Measurements from ENCODE around the gene PHLPP1. TPM values are rescaled to one million over a fixed set of nuclear protein-coding genes. Genes with fewer than 3 reads are reported as not detected.

Gene PHLPP1
- total and polyA plus RNA-seq, 2 experiments from 2014 or later, result 15.7 to 73.6 TPM

DNA sequence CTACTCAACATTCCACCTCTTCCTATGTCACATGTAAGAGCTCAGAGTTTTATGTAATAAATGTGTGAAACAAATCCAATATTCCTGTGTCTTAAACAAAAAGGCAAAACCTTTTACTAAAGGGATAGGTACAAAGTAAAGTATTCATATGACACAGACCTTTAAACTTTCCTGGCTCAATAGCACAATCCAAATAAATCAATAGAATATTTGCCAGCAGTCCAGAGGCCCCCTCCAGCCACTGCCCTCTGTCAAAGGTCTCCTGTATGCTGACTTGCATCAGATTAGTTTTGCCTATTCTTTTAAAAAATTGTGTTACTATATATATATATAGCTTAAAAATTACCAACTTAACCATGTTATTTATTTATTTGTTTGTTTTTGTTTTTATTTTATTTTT, 17.7 kb upstream of the PHLPP1 start (continued):
- TF ChIP-seq REST (IDR thresholded peaks at IDR 0.05; ENCODE audit: unreplicated experiment), result no peak
- TF ChIP-seq STAT1 (IDR thresholded peaks at IDR 0.05; ENCODE audit: unreplicated experiment), result no peak
- TF ChIP-seq CREB1 (CRISPR knock-in tag; IDR thresholded peaks at IDR 0.05; ENCODE audit: low read depth), result no peak
- TF ChIP-seq EZH2phosphoT487 (IDR thresholded peaks at IDR 0.05; ENCODE audit: unreplicated experiment), result no peak
- TF ChIP-seq, protein P1, sequence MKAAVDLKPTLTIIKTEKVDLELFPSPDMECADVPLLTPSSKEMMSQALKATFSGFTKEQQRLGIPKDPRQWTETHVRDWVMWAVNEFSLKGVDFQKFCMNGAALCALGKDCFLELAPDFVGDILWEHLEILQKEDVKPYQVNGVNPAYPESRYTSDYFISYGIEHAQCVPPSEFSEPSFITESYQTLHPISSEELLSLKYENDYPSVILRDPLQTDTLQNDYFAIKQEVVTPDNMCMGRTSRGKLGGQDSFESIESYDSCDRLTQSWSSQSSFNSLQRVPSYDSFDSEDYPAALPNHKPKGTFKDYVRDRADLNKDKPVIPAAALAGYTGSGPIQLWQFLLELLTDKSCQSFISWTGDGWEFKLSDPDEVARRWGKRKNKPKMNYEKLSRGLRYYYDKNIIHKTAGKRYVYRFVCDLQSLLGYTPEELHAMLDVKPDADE (IDR thresholded peaks at IDR 0.05), result no peak
- no peak for TF ChIP-seq EZH2 (IDR thresholded peaks at IDR 0.05; ENCODE audit: low read depth, unreplicated experiment)
- TF ChIP-seq POLR2AphosphoS5 (IDR thresholded peaks at IDR 0.05; ENCODE audit: low read depth), result no peak

DNA sequence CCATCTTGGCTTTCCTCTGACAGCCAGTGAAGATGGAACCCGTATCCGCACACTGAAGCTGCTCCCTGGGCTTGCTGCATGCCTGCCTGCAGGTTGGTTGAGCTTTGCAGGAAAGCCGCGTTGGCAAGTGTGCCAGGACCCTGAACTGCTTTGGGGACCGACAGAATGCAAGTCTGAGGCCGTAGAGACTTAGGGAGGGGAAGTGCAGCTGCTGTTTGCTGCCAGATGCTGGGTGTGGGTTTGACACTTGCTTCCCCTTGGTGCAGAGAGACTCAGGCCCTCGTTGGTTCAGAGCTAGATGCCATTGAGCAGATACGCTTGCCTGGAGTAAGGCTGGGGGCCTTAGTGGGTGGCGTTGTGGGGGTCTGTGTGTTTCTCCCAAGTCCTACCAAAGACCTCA, 13.1 kb upstream of the PHLPP1 start:
- no peaks in the 10 kb centered on the region for H3K36me3 ChIP-seq (ENCODE audit: insufficient read depth)
- Mint-ChIP-seq H3K4me3 (no peak overlapping the region), H3K36me3 (ENCODE audit: low read depth) (no peaks in the 10 kb centered on the region), H3K9me3 (no peaks in the 10 kb centered on the region), H3K4me1 (no peaks in the 10 kb centered on the region), H3K27ac (no peak overlapping the region), H3K27me3 (ENCODE audit: insufficient read depth, low read depth, poor library complexity) (peaks cover 2% of the 10 kb centered on the region)
- DNase-seq (ENCODE audit: low spot score) (no peak), ATAC-seq (no peak)
- H3F3A ChIP-seq (replicated peaks; ENCODE audit: low read depth), result no peaks in the 10 kb centered on the region
- H3K4me1 ChIP-seq (ENCODE audit: insufficient read depth), result no peaks in the 10 kb centered on the region
- H4K20me1 ChIP-seq (replicated peaks; ENCODE audit: insufficient read depth), result no peaks in the 10 kb centered on the region
- H3K79me2 ChIP-seq (replicated peaks; ENCODE audit: insufficient read depth), result no peaks in the 10 kb centered on the region
- H3K4me2 ChIP-seq, result no peak overlapping the region
- H3K9me2 ChIP-seq (ENCODE audit: insufficient read depth), result no peaks in the 10 kb centered on the region
- no peak overlapping the region for H3K27ac ChIP-seq (ENCODE audit: low read depth)
- H2AFZ ChIP-seq, result peak overlapping the region; percentile 76
- H3K27me3 ChIP-seq (ENCODE audit: insufficient read depth), result no peaks in the 10 kb centered on the region
- no peak overlapping the region for H3K4me3 ChIP-seq
- TF ChIP-seq NANOG (IDR thresholded peaks at IDR 0.05; ENCODE audit: borderline replicate concordance) (no peak), REST (IDR thresholded peaks at IDR 0.05; ENCODE audit: unreplicated experiment) (no peak), STAT1 (IDR thresholded peaks at IDR 0.05; ENCODE audit: unreplicated experiment) (no peak), EZH2phosphoT487 (IDR thresholded peaks at IDR 0.05; ENCODE audit: unreplicated experiment) (no peak), POLR2AphosphoS5 (IDR thresholded peaks at IDR 0.05; ENCODE audit: low read depth) (no peak), ZNF331 (CRISPR knock-in tag; IDR thresholded peaks at IDR 0.05; ENCODE audit: low read depth) (no peak), CREB1 (CRISPR knock-in tag; IDR thresholded peaks at IDR 0.05; ENCODE audit: low read depth) (no peak), EZH2 (IDR thresholded peaks at IDR 0.05; ENCODE audit: low read depth, unreplicated experiment) (no peak)
- TF ChIP-seq, protein P2, sequence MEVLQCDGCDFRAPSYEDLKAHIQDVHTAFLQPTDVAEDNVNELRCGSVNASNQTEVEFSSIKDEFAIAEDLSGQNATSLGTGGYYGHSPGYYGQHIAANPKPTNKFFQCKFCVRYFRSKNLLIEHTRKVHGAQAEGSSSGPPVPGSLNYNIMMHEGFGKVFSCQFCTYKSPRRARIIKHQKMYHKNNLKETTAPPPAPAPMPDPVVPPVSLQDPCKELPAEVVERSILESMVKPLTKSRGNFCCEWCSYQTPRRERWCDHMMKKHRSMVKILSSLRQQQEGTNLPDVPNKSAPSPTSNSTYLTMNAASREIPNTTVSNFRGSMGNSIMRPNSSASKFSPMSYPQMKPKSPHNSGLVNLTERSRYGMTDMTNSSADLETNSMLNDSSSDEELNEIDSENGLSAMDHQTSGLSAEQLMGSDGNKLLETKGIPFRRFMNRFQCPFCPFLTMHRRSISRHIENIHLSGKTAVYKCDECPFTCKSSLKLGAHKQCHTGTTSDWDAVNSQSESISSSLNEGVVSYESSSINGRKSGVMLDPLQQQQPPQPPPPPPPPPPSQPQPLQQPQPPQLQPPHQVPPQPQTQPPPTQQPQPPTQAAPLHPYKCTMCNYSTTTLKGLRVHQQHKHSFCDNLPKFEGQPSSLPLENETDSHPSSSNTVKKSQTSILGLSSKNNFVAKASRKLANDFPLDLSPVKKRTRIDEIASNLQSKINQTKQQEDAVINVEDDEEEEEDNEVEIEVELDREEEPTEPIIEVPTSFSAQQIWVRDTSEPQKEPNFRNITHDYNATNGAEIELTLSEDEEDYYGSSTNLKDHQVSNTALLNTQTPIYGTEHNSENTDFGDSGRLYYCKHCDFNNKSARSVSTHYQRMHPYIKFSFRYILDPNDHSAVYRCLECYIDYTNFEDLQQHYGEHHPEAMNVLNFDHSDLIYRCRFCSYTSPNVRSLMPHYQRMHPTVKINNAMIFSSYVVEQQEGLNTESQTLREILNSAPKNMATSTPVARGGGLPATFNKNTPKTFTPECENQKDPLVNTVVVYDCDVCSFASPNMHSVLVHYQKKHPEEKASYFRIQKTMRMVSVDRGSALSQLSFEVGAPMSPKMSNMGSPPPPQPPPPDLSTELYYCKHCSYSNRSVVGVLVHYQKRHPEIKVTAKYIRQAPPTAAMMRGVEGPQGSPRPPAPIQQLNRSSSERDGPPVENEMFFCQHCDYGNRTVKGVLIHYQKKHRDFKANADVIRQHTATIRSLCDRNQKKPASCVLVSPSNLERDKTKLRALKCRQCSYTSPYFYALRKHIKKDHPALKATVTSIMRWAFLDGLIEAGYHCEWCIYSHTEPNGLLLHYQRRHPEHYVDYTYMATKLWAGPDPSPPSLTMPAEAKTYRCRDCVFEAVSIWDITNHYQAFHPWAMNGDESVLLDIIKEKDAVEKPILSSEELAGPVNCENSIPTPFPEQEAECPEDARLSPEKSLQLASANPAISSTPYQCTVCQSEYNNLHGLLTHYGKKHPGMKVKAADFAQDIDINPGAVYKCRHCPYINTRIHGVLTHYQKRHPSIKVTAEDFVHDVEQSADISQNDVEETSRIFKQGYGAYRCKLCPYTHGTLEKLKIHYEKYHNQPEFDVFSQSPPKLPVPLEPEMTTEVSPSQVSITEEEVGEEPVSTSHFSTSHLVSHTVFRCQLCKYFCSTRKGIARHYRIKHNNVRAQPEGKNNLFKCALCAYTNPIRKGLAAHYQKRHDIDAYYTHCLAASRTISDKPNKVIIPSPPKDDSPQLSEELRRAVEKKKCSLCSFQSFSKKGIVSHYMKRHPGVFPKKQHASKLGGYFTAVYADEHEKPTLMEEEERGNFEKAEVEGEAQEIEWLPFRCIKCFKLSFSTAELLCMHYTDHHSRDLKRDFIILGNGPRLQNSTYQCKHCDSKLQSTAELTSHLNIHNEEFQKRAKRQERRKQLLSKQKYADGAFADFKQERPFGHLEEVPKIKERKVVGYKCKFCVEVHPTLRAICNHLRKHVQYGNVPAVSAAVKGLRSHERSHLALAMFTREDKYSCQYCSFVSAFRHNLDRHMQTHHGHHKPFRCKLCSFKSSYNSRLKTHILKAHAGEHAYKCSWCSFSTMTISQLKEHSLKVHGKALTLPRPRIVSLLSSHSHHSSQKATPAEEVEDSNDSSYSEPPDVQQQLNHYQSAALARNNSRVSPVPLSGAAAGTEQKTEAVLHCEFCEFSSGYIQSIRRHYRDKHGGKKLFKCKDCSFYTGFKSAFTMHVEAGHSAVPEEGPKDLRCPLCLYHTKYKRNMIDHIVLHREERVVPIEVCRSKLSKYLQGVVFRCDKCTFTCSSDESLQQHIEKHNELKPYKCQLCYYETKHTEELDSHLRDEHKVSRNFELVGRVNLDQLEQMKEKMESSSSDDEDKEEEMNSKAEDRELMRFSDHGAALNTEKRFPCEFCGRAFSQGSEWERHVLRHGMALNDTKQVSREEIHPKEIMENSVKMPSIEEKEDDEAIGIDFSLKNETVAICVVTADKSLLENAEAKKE (CRISPR knock-in tag; IDR thresholded peaks at IDR 0.05), result no peak
